Body of pancreas (tissue), 4 donors: ENCODE results near the gene DCAKD.

Experiments used
- POLR2A ChIP-seq, 3 donors: fragments of 450-650 bp; IDR thresholded peaks; one replicate each; pipeline ENCODE4 v1.6.1; 2016; ENCODE audit warnings: antibody characterized with exemption in 3 of 3, mild to moderate bottlenecking in 2 of 3
- TF ChIP-seq, protein P1 (sequence below), 7 experiments: fragments of 450-650 bp in 4 of 7; fragments of 200-600 bp in 3 of 7; sonication (generic) in 3 of 7; IDR thresholded peaks; one replicate each; pipeline ENCODE4 v1.5.1; 2016 to 2019; ENCODE audit warnings: antibody characterized with exemption in 7 of 7

DNA sequence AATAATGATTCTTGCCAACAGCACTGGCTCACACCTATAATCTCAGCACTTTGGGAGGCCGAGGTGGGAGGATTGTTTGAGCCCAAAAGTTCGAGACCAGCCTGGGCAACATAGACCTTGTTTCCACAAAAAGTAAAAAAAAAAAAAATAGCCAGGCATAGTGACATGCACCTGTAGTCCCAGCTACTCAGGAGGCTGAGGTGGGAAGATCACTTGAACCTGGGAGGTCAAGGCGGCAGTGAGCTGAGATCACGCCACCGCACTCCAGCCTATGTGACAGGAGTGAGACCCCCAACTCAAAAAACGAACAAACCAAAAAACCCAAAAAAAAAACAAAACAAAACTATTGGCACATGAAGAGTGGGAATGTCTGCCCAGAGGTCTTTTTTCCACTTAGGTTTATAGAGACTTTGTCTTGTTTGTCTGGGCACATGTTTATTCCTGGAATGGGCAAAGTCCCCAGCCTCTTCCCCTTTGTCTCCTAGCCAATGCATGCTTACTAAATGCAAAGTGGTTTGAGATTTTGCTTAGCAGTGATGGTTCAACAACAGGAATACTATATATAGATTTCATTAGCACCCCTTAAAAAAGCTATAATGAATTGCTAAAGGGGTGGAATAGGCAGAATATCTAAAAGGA, 35.6 kb upstream of the DCAKD start:
- TF ChIP-seq, protein P1, sequence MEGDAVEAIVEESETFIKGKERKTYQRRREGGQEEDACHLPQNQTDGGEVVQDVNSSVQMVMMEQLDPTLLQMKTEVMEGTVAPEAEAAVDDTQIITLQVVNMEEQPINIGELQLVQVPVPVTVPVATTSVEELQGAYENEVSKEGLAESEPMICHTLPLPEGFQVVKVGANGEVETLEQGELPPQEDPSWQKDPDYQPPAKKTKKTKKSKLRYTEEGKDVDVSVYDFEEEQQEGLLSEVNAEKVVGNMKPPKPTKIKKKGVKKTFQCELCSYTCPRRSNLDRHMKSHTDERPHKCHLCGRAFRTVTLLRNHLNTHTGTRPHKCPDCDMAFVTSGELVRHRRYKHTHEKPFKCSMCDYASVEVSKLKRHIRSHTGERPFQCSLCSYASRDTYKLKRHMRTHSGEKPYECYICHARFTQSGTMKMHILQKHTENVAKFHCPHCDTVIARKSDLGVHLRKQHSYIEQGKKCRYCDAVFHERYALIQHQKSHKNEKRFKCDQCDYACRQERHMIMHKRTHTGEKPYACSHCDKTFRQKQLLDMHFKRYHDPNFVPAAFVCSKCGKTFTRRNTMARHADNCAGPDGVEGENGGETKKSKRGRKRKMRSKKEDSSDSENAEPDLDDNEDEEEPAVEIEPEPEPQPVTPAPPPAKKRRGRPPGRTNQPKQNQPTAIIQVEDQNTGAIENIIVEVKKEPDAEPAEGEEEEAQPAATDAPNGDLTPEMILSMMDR (IDR thresholded peaks at IDR 0.05): no peak
- TF ChIP-seq POLR2A (IDR thresholded peaks at IDR 0.05): no peak
